C1 segment of cervical spinal cord (tissue), 14 donors: ENCODE measurements around the gene SRD5A1.

ENCODE experiments used
- DNase-seq, 14 donors: peaks; one replicate each; lab custom pipeline; 2025; lab: John Stamatoyannopoulos, UW

The SRD5A1 gene

GRCh38 chr5:6712577-6713273 is 79.5 kb downstream of the SRD5A1 start:
- peak; percentile 72 to 99 (median 93) for DNase-seq

GRCh38 chr5:6713274-6714225 is 80.3 kb downstream of the SRD5A1 start, which contains the start of gene TENT4A:
Gene TENT4A, plus strand, starts transcription at chr5:6713432. Its CDS starts 552 bp downstream, at chr5:6713984.
- peak in 3 of 14 donors; percentile 34 to 73 (median 34) for DNase-seq

GRCh38 chr5:6714226-6715041 is 81.2 kb downstream of the SRD5A1 start:
- peak in 4 of 14 donors; percentile 16 to 66 (median 37) for DNase-seq

GRCh38 chr5:6715271-6715670 is 82.0 kb downstream of the SRD5A1 start:
- DNase-seq, result no peak

GRCh38 chr5:6715758-6716628 is 82.8 kb downstream of the SRD5A1 start:
- DNase-seq, result peak in 1 of 14 donors; percentile 18

- DNase-seq, result no peak
Observed at GRCh38 chr5:6716629-6717149, 83.4 kb downstream of the SRD5A1 start.

- DNase-seq, result peak in 1 of 14 donors; percentile 27
Observed at GRCh38 chr5:6717247-6717646, 84.0 kb downstream of the SRD5A1 start.

- no peak for DNase-seq
Observed at GRCh38 chr5:6717687-6718086, 84.4 kb downstream of the SRD5A1 start.

GRCh38 chr5:6718161-6718681 is 85.0 kb downstream of the SRD5A1 start:
- no peak for DNase-seq

- no peak for DNase-seq
Observed at GRCh38 chr5:6718718-6719117, 85.5 kb downstream of the SRD5A1 start.

- DNase-seq, result no peak
Observed at GRCh38 chr5:6719417-6719816, 86.2 kb downstream of the SRD5A1 start.

- DNase-seq, result no peak
Observed at GRCh38 chr5:6719896-6720560, 86.8 kb downstream of the SRD5A1 start.

- no peak for DNase-seq
Observed at GRCh38 chr5:6720561-6720921, 87.3 kb downstream of the SRD5A1 start.

- peak in 1 of 14 donors; percentile 21 for DNase-seq
Observed at GRCh38 chr5:6721442-6721841, 88.2 kb downstream of the SRD5A1 start.

- DNase-seq, result peak in 1 of 14 donors; percentile 21
Observed at GRCh38 chr5:6722015-6722414, 88.8 kb downstream of the SRD5A1 start.

GRCh38 chr5:6723122-6723815 is 90.0 kb downstream of the SRD5A1 start:
- DNase-seq, result no peak

GRCh38 chr5:6723816-6724300 is 90.6 kb downstream of the SRD5A1 start:
- no peak for DNase-seq
